Lung (tissue), 12 donors: ENCODE data around the gene NEK7. TPM values are rescaled to one million over a fixed set of nuclear protein-coding genes. Genes with fewer than 3 reads are reported as not detected.
"Not testable (repeated sequence)": the region's sequence is repeated elsewhere in the genome, so short reads cannot be mapped to it uniquely, and the experiment has no call there.

Experiments used
- ATAC-seq: fragments of 200-7000 bp; cut with Tn5 transposase; one replicate; pipeline ENCODE4 v1.9.1; 2020; ENCODE audit warnings: moderate number of reproducible peaks; ENCODE audit not compliant: insufficient read depth, low FRiP score
- DNase-seq, 3 donors: peaks; one replicate each; pipeline ENCODE4 v3.0.0-alpha.2; 2013 to 2017
- H3K27ac ChIP-seq, 2 donors: one replicate each; pipeline ENCODE4 v1.5.1; 2013; ENCODE audit warnings: mild to moderate bottlenecking in 2 of 2, moderate library complexity in 2 of 2, control low read depth in 1 of 2, inconsistent platforms in 1 of 2, low read depth in 1 of 2, low read length in 1 of 2
- H3K27me3 ChIP-seq, 3 donors: one replicate each; pipeline ENCODE4 v1.5.1; 2013; ENCODE audit warnings: low read length in 2 of 3; ENCODE audit not compliant: control insufficient read depth in 3 of 3, insufficient read depth in 3 of 3
- H3K36me3 ChIP-seq, 4 donors: one replicate each; pipeline ENCODE4 v1.5.1; 2013; ENCODE audit warnings: low read length in 4 of 4, mild to moderate bottlenecking in 1 of 4, moderate library complexity in 1 of 4; ENCODE audit not compliant: control insufficient read depth in 4 of 4, insufficient read depth in 4 of 4
- H3K4me1 ChIP-seq, 5 donors: one replicate each; pipeline ENCODE4 v1.5.1; 2013; ENCODE audit warnings: low read length in 5 of 5, mild to moderate bottlenecking in 2 of 5, moderate library complexity in 1 of 5; ENCODE audit not compliant: control insufficient read depth in 5 of 5, insufficient read depth in 5 of 5
- H3K4me3 ChIP-seq: one replicate; pipeline ENCODE4 v1.5.1; 2013; ENCODE audit warnings: mild to moderate bottlenecking, control low read depth, moderate library complexity
- H3K9ac ChIP-seq, 2 donors: one replicate each; pipeline ENCODE4 v1.5.1; 2013; ENCODE audit warnings: low read length in 2 of 2, control low read depth in 1 of 2; ENCODE audit not compliant: insufficient read depth in 1 of 2
- H3K9me3 ChIP-seq, 4 donors: one replicate each; pipeline ENCODE4 v1.5.1; 2013; ENCODE audit warnings: low read length in 3 of 4, mild to moderate bottlenecking in 1 of 4, moderate library complexity in 1 of 4; ENCODE audit not compliant: control insufficient read depth in 4 of 4, insufficient read depth in 3 of 4
- CTCF ChIP-seq: IDR thresholded peaks from 2 replicates; pipeline ENCODE4 v1.5.1; 2012; ENCODE audit warnings: mild to moderate bottlenecking; ENCODE audit errors: control extremely low read depth, extremely low read depth
- WGBS, 2 donors: extraction: QIAGEN DNeasy Blood & Tissue Kit; methylation state at CpG; one replicate each; pipeline ENCODE4 v1.1.7; 2013; 5-methylcytosine and 5-hydroxymethylcytosine counted together
- polyA plus RNA-seq, 2 donors: library from polyadenylated mRNA; stranded (reverse); fragments of 200-250 nt; gene quantifications; one replicate each; pipeline ENCODE4 v1.2.1, GENCODE V29; 2013
- total RNA-seq, 2 donors: library from RNA; depleted of rRNA in 1 of 2; stranded (reverse); fragments of >200 nt in 1 of 2; gene quantifications; one replicate each; pipeline ENCODE4 v1.2.1, GENCODE V29; 2014 to 2021
- donor health status: control.
- donor health status: control.
- donor health status: Bipolar disorder and iron deficiency.
- donor health status: healthy.
- donor health status: DM: yes; HTN: yes; CAD: no.

NEK7 gene
- total and polyA plus RNA-seq, 4 donors = 23.9 to 132 (median 64.2) TPM

DNA sequence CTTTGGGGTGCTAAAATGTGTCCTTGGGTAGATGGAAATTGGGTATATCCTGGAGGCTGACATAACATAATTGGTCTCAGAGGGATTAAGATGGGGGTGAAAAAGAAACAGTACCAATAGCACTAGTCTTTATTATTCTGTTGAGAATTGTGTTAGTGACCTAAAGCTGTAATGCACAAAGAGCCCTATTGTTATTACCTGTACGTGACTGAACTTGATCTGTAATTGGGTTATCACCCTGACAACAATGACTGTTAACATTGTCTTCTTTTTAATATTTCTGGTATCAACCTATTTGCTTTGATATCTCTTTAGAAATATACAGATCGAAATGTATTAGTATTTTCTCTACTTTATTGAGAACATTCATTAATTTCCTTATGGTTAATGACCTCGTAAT, 147.6 kb downstream of the NEK7 start:
- no peaks in the 10 kb centered on the region for H3K4me1 ChIP-seq
- ATAC-seq (no peak), DNase-seq (no peak)
- TF ChIP-seq CTCF = no peak
- no peak overlapping the region for H3K27ac ChIP-seq
- H3K9ac ChIP-seq = no peak overlapping the region
- no peaks in the 10 kb centered on the region for H3K27me3 ChIP-seq
- no peaks in the 10 kb centered on the region for H3K9me3 ChIP-seq
- peaks cover 0 to 11% (median 2%) of the 10 kb centered on the region in 4 donors for H3K36me3 ChIP-seq
- H3K4me3 ChIP-seq = no peak overlapping the region
- WGBS, 2 donors = 97 to 98% methylated on average over 3 of the region's 3 CpGs

DNA sequence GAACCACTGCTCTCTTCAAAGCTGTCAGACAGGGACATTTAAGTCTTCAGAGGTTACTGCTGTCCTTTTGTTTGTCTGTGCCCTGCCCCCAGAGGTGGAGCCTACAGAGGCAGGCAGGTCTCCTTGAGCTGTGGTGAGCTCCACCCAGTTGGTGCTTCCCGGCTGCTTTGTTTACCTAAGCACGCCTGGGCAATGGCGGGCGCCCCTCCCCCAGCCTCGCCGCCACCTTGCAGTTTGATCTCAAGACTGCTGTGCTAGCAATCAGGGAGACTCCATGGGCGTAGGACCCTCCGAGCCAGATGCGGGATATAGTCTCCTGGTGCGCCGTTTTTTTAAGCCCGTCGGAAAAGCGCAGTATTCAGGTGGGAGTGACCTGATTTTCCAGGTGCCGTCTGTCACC, 158.0 kb downstream of the NEK7 start:
- H3K9me3 ChIP-seq, H3K27me3 ChIP-seq, H3K9ac ChIP-seq, H3K4me1 ChIP-seq, H3K4me3 ChIP-seq, ATAC-seq, DNase-seq, H3K27ac ChIP-seq: not testable (repeated sequence)
- H3K36me3 ChIP-seq = peaks cover 3 to 12% (median 6%) of the 10 kb centered on the region in 4 donors
- 91 to 96% methylated on average over 15 of the region's 15 CpGs for WGBS, 2 donors

DNA sequence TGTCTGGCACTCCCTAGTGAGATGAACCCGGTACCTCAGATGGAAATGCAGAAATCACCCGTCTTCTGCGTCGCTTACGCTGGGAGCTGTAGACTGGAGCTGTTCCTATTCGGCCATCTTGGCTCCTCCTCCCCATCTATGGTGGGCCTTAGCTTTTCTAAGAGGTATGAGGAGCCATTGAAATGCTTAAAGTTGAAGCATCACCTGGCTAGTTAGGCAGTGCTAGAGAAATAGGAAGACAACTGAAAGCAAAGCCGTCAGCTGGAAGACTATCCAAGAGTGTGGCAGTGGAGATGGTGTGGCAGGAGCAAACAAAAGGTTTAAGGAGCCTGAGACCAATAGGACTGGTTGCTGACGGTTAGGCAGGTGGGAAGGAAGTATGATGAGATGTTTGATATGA, 158.5 kb downstream of the NEK7 start:
- H3K9me3 ChIP-seq, H3K4me3 ChIP-seq, H3K4me1 ChIP-seq, DNase-seq, ATAC-seq, H3K27ac ChIP-seq, H3K27me3 ChIP-seq, H3K9ac ChIP-seq: not testable (repeated sequence)
- peaks cover 3 to 12% (median 6%) of the 10 kb centered on the region in 4 donors for H3K36me3 ChIP-seq
- 95 to 98% methylated on average over 7 of the region's 8 CpGs for WGBS, 2 donors

- ATAC-seq = no peak
- no peak overlapping the region for H3K4me3 ChIP-seq
- 97% methylated on average over 4 of the region's 4 CpGs for WGBS, 2 donors
- no peak for DNase-seq
- no peak overlapping the region for H3K27ac ChIP-seq
- no peak overlapping the region for H3K9ac ChIP-seq
- H3K4me1 ChIP-seq = no peaks in the 10 kb centered on the region
- H3K9me3 ChIP-seq = no peaks in the 10 kb centered on the region
- H3K36me3 ChIP-seq = peaks cover 5 to 18% (median 10%) of the 10 kb centered on the region in 4 donors
- no peaks in the 10 kb centered on the region for H3K27me3 ChIP-seq
- TF ChIP-seq CTCF = no peak
Observed at GRCh38 chr1:198316546-198317100, 159.8 kb downstream of the NEK7 start.
